ENCODE measurements around the gene RARRES1. TPM values are rescaled to one million over a fixed set of nuclear protein-coding genes. Genes with fewer than 3 reads are reported as not detected.

RARRES1 gene
- total and polyA plus RNA-seq, 5 donors from 2014 or later = not detected

- no peak overlapping the region for H3K4me3 ChIP-seq (ENCODE audit: low read depth, low read length)
- H3K4me3 Mint-ChIP-seq = no peak overlapping the region
- DNase-seq (no peak), ATAC-seq (ENCODE audit: low read depth in 2 of 2) (no peak)
- no peak overlapping the region for H3K27ac ChIP-seq (ENCODE audit: insufficient read depth, low read length, poor library complexity, severe bottlenecking)
- H3K36me3 ChIP-seq (ENCODE audit: control insufficient read depth, insufficient read depth, low read length) = peaks cover 79% of the 10 kb centered on the region
- no peaks in the 10 kb centered on the region for H3K9me3 ChIP-seq (ENCODE audit: control insufficient read depth in 2 of 2, low read length in 2 of 2)
- H3K27me3 ChIP-seq (ENCODE audit: control insufficient read depth, insufficient read depth, low read length) = no peaks in the 10 kb centered on the region
- H3K27ac Mint-ChIP-seq = no peak overlapping the region
- H3K36me3 Mint-ChIP-seq = peaks cover 42% of the 10 kb centered on the region
- H3K4me1 ChIP-seq (ENCODE audit: control insufficient read depth, insufficient read depth, low read length, poor library complexity, severe bottlenecking) = no peaks in the 10 kb centered on the region
- no peaks in the 10 kb centered on the region for H3K27me3 Mint-ChIP-seq
- no peaks in the 10 kb centered on the region for H3K9me3 Mint-ChIP-seq
- H3K4me1 Mint-ChIP-seq = peaks cover 5 to 21% (median 11%) of the 10 kb centered on the region in 4 donors
Measured at GRCh38 chr3:158663246-158663645, 69.0 kb downstream of the RARRES1 start.

GRCh38 chr3:158660711-158661110 lies 71.5 kb downstream of the RARRES1 start:
- Mint-ChIP-seq H3K4me1 (peaks cover 7 to 18% (median 12%) of the 10 kb centered on the region in 4 donors), H3K9me3 (no peaks in the 10 kb centered on the region), H3K27me3 (no peaks in the 10 kb centered on the region), H3K4me3 (no peak overlapping the region), H3K27ac (no peak overlapping the region), H3K36me3 (peaks cover 43% of the 10 kb centered on the region)
- DNase-seq (no peak), ATAC-seq (ENCODE audit: low read depth in 2 of 2) (no peak)
- Histone ChIP-seq H3K9me3 (ENCODE audit: control insufficient read depth in 2 of 2, low read length in 2 of 2) (no peaks in the 10 kb centered on the region), H3K36me3 (ENCODE audit: control insufficient read depth, insufficient read depth, low read length) (peaks cover 69% of the 10 kb centered on the region), H3K27me3 (ENCODE audit: control insufficient read depth, insufficient read depth, low read length) (no peaks in the 10 kb centered on the region), H3K4me3 (ENCODE audit: low read depth, low read length) (no peak overlapping the region), H3K27ac (ENCODE audit: insufficient read depth, low read length, poor library complexity, severe bottlenecking) (no peak overlapping the region), H3K4me1 (ENCODE audit: control insufficient read depth, insufficient read depth, low read length, poor library complexity, severe bottlenecking) (no peaks in the 10 kb centered on the region)

- H3K4me3 ChIP-seq (ENCODE audit: low read depth, low read length) = no peak overlapping the region
- no peak overlapping the region for H3K4me3 Mint-ChIP-seq
- DNase-seq = peak; percentile 21 to 75 (median 51)
- no peaks in the 10 kb centered on the region for H3K9me3 ChIP-seq (ENCODE audit: control insufficient read depth in 2 of 2, low read length in 2 of 2)
- ATAC-seq (ENCODE audit: low read depth in 2 of 2) = peak; percentile 80 to 81
- peaks cover 7 to 16% (median 12%) of the 10 kb centered on the region in 4 donors for H3K4me1 Mint-ChIP-seq
- no peaks in the 10 kb centered on the region for H3K9me3 Mint-ChIP-seq
- peak overlapping the region in 2 of 3 donors; percentile 28 to 75 for H3K27ac Mint-ChIP-seq
- H3K27me3 Mint-ChIP-seq = no peaks in the 10 kb centered on the region
- H3K27me3 ChIP-seq (ENCODE audit: control insufficient read depth, insufficient read depth, low read length) = no peaks in the 10 kb centered on the region
- peaks cover 70% of the 10 kb centered on the region for H3K36me3 ChIP-seq (ENCODE audit: control insufficient read depth, insufficient read depth, low read length)
- peaks cover 34% of the 10 kb centered on the region for H3K36me3 Mint-ChIP-seq
- H3K4me1 ChIP-seq (ENCODE audit: control insufficient read depth, insufficient read depth, low read length, poor library complexity, severe bottlenecking) = no peaks in the 10 kb centered on the region
- H3K27ac ChIP-seq (ENCODE audit: insufficient read depth, low read length, poor library complexity, severe bottlenecking) = no peak overlapping the region
Measured at GRCh38 chr3:158659454-158660237, 72.6 kb downstream of the RARRES1 start.

- H3K27ac ChIP-seq (ENCODE audit: insufficient read depth, low read length, poor library complexity, severe bottlenecking) = no peak overlapping the region
- H3K4me1 Mint-ChIP-seq = peaks cover 7 to 16% (median 11%) of the 10 kb centered on the region in 4 donors
- H3K27me3 Mint-ChIP-seq = no peaks in the 10 kb centered on the region
- no peaks in the 10 kb centered on the region for H3K9me3 ChIP-seq (ENCODE audit: control insufficient read depth in 2 of 2, low read length in 2 of 2)
- H3K27ac Mint-ChIP-seq = peak overlapping the region; percentile 10 to 75 (median 71)
- H3K4me3 Mint-ChIP-seq = no peak overlapping the region
- DNase-seq = no peak
- peaks cover 29% of the 10 kb centered on the region for H3K36me3 Mint-ChIP-seq
- peaks cover 70% of the 10 kb centered on the region for H3K36me3 ChIP-seq (ENCODE audit: control insufficient read depth, insufficient read depth, low read length)
- H3K9me3 Mint-ChIP-seq = no peaks in the 10 kb centered on the region
- ATAC-seq (ENCODE audit: low read depth in 2 of 2) = no peak
- no peaks in the 10 kb centered on the region for H3K4me1 ChIP-seq (ENCODE audit: control insufficient read depth, insufficient read depth, low read length, poor library complexity, severe bottlenecking)
- H3K27me3 ChIP-seq (ENCODE audit: control insufficient read depth, insufficient read depth, low read length) = no peaks in the 10 kb centered on the region
- H3K4me3 ChIP-seq (ENCODE audit: low read depth, low read length) = no peak overlapping the region
Measured at GRCh38 chr3:158658889-158659288, 73.4 kb downstream of the RARRES1 start.

- no peak overlapping the region for H3K4me3 ChIP-seq (ENCODE audit: low read depth, low read length)
- DNase-seq (no peak), ATAC-seq (ENCODE audit: low read depth in 2 of 2) (no peak)
- H3K9me3 ChIP-seq (ENCODE audit: control insufficient read depth in 2 of 2, low read length in 2 of 2) = no peaks in the 10 kb centered on the region
- Mint-ChIP-seq H3K27ac (no peak overlapping the region), H3K9me3 (no peaks in the 10 kb centered on the region), H3K36me3 (peaks cover 51% of the 10 kb centered on the region), H3K4me3 (no peak overlapping the region), H3K4me1 (peaks cover 12 to 22% (median 18%) of the 10 kb centered on the region in 4 donors), H3K27me3 (no peaks in the 10 kb centered on the region)
- H3K36me3 ChIP-seq (ENCODE audit: control insufficient read depth, insufficient read depth, low read length) = peaks cover 74% of the 10 kb centered on the region
- H3K27me3 ChIP-seq (ENCODE audit: control insufficient read depth, insufficient read depth, low read length) = no peaks in the 10 kb centered on the region
- H3K27ac ChIP-seq (ENCODE audit: insufficient read depth, low read length, poor library complexity, severe bottlenecking) = no peak overlapping the region
- H3K4me1 ChIP-seq (ENCODE audit: control insufficient read depth, insufficient read depth, low read length, poor library complexity, severe bottlenecking) = no peaks in the 10 kb centered on the region
Measured at GRCh38 chr3:158652463-158652862, 79.8 kb downstream of the RARRES1 start.

- Mint-ChIP-seq H3K9me3 (no peaks in the 10 kb centered on the region), H3K4me3 (no peak overlapping the region), H3K4me1 (peaks cover 12 to 27% (median 22%) of the 10 kb centered on the region in 4 donors), H3K27me3 (no peaks in the 10 kb centered on the region), H3K27ac (no peak overlapping the region), H3K36me3 (peaks cover 54% of the 10 kb centered on the region)
- DNase-seq (no peak), ATAC-seq (ENCODE audit: low read depth in 2 of 2) (no peak)
- no peak overlapping the region for H3K4me3 ChIP-seq (ENCODE audit: low read depth, low read length)
- H3K27ac ChIP-seq (ENCODE audit: insufficient read depth, low read length, poor library complexity, severe bottlenecking) = no peak overlapping the region
- H3K36me3 ChIP-seq (ENCODE audit: control insufficient read depth, insufficient read depth, low read length) = peaks cover 78% of the 10 kb centered on the region
- no peaks in the 10 kb centered on the region for H3K4me1 ChIP-seq (ENCODE audit: control insufficient read depth, insufficient read depth, low read length, poor library complexity, severe bottlenecking)
- H3K27me3 ChIP-seq (ENCODE audit: control insufficient read depth, insufficient read depth, low read length) = no peaks in the 10 kb centered on the region
- H3K9me3 ChIP-seq (ENCODE audit: control insufficient read depth in 2 of 2, low read length in 2 of 2) = no peaks in the 10 kb centered on the region
Measured at GRCh38 chr3:158651192-158651591, 81.1 kb downstream of the RARRES1 start.

GRCh38 chr3:158649791-158650190 lies 82.5 kb downstream of the RARRES1 start:
- no peak for DNase-seq
- Mint-ChIP-seq H3K36me3 (peaks cover 51% of the 10 kb centered on the region), H3K9me3 (no peaks in the 10 kb centered on the region), H3K27me3 (no peaks in the 10 kb centered on the region), H3K27ac (peak overlapping the region in 1 of 3 donors; percentile 74), H3K4me3 (peak overlapping the region in 1 of 4 donors; percentile 33), H3K4me1 (peaks cover 12 to 41% (median 31%) of the 10 kb centered on the region in 4 donors)
- no peaks in the 10 kb centered on the region for H3K9me3 ChIP-seq (ENCODE audit: control insufficient read depth in 2 of 2, low read length in 2 of 2)
- no peak for ATAC-seq (ENCODE audit: low read depth in 2 of 2)
- no peak overlapping the region for H3K27ac ChIP-seq (ENCODE audit: insufficient read depth, low read length, poor library complexity, severe bottlenecking)
- H3K4me3 ChIP-seq (ENCODE audit: low read depth, low read length) = no peak overlapping the region
- no peaks in the 10 kb centered on the region for H3K27me3 ChIP-seq (ENCODE audit: control insufficient read depth, insufficient read depth, low read length)
- H3K36me3 ChIP-seq (ENCODE audit: control insufficient read depth, insufficient read depth, low read length) = peaks cover 64% of the 10 kb centered on the region
- peaks cover 10% of the 10 kb centered on the region for H3K4me1 ChIP-seq (ENCODE audit: control insufficient read depth, insufficient read depth, low read length, poor library complexity, severe bottlenecking)

Measured in CD4-positive, CD25-positive, alpha-beta regulatory T cell (primary cell).